Measurements from ENCODE around the gene PSMB10.

DNA sequence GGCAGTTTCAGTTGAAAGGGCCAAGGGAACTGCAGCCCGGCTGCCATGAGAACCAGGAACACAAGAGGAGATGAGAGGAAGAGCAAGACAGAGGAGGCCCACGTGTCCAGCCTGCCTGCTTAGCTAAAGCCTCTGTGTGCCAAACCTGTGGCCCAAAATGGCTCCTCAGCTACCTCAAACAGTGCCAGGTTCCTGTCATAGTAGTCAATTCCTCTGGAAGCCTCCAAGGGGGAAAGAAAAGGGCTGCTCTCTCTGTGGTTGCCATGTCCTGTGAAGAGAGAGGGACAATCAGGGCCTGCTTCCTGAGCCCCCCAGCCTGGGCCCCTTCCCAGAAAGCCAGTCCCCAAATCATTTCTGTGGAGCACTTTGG, 26.6 kb upstream of the PSMB10 start:
- TF ChIP-seq, protein P1, sequence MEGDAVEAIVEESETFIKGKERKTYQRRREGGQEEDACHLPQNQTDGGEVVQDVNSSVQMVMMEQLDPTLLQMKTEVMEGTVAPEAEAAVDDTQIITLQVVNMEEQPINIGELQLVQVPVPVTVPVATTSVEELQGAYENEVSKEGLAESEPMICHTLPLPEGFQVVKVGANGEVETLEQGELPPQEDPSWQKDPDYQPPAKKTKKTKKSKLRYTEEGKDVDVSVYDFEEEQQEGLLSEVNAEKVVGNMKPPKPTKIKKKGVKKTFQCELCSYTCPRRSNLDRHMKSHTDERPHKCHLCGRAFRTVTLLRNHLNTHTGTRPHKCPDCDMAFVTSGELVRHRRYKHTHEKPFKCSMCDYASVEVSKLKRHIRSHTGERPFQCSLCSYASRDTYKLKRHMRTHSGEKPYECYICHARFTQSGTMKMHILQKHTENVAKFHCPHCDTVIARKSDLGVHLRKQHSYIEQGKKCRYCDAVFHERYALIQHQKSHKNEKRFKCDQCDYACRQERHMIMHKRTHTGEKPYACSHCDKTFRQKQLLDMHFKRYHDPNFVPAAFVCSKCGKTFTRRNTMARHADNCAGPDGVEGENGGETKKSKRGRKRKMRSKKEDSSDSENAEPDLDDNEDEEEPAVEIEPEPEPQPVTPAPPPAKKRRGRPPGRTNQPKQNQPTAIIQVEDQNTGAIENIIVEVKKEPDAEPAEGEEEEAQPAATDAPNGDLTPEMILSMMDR (IDR thresholded peaks at IDR 0.05), result no peak
- TF ChIP-seq EP300 (IDR thresholded peaks at IDR 0.05) (no peak), POLR2A (IDR thresholded peaks at IDR 0.05) (no peak), POLR2AphosphoS5 (IDR thresholded peaks at IDR 0.05) (no peak)

Measured in upper lobe of left lung (tissue), 4 donors.